Dedifferentiated amniotic fluid mesenchymal stem cell (primary cell): ENCODE measurements around the gene MRPL58.
"Not testable (repeated sequence)": the region's sequence is repeated elsewhere in the genome, so short reads cannot be mapped to it uniquely, and the experiment has no call there.

ENCODE experiments used
- DNase-seq: peaks from one replicate; pipeline ENCODE4 v3.0.0-alpha.2; 2016; ENCODE audit errors: extremely low spot score

MRPL58 gene

DNA sequence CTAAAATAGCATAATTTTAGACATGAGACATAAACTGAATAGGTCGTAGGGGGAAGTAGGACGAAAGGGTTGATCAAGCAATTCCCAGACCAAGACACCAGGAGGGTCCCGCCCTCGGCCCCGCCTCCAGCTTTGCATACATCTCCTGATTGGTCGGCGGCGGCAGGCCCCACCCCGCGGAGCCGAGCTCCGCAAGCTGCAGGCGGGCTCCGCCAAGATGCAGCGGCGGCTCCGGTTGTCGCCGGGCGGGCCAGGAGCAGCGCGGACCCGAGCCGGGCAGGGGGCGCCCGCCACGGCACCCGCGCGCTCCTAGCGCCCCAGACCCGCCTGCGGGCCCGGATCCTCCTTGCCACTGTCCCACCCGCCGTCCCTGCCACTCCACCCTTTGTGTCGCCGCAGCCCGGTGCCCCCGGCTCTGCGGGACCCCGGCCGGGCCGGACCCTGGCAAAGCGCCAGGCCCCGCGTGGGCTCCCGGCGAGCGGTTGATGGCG is 25.0 kb upstream of the MRPL58 start, which contains the start of gene CDR2L:
TSS of gene CDR2L (plus strand) at position 215 of the 491 bp plus-strand sequence. CDS start 412 bp downstream, outside the sequence.
- peak; percentile 86 for DNase-seq

DNA sequence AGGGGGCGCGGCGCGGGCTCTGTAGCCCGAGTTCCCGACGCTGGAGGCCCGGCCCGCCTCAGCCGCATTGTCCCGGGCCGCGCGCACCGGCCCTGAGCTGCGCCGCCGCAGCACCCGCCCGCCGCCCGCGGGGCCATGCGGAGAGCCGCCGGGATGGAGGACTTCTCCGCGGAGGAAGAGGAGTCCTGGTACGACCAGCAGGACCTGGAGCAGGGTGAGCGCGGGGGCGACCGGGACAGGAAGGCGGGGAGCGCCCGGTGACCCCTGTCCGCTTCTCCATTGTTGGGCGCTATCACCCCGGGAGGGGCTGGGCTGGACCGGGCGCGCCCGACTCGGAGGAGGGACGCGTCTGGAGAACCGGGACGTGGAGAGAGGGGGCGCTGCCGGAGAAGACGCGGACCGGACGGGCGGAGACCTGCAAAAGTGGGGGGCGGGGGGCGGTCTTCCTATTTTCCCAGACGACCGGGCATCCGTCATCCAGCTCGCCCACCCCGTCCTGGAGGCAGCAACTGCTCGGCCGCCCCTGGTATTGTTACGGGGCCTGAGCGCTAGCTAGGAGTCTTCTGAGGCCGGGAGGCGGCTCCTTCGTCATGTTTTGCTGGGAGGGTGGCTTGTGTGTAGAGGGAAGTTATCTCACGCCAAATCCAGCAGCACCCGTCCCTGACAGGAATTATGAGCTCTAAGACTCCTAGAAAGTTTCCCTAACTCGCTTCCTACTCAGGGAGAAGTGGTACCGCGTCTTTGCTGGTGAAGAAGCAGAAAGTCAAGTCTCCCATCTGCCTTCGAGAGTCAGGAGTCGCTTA is 24.4 kb upstream of the MRPL58 start:
- DNase-seq, result peak; percentile 54

DNA sequence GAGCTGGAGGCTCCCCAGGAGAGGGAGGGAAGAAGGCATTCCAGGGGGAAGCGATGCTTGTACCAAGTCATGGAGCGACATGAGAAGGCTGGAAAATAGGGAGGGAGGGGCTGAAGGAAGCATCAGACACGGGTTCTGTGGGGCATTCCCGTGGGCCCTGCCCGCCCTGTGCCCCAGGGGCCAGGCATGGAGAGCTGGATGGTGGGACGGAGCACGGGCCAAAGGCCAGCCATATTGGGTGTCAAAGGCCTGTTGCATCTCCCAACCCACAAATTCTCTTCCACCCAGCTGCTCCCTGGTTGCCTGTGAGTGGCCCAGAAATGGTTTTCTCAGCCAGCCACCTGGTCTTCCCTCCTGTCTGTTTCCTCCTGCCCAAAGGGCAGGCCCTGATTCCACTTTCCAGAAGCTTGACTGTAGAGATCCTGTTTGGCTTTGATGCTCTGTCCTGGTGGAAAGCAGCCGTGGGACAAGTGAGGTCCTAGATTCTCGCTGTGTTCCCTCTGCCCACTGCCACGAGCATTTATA is 21.8 kb upstream of the MRPL58 start:
- DNase-seq, result no peak

DNA sequence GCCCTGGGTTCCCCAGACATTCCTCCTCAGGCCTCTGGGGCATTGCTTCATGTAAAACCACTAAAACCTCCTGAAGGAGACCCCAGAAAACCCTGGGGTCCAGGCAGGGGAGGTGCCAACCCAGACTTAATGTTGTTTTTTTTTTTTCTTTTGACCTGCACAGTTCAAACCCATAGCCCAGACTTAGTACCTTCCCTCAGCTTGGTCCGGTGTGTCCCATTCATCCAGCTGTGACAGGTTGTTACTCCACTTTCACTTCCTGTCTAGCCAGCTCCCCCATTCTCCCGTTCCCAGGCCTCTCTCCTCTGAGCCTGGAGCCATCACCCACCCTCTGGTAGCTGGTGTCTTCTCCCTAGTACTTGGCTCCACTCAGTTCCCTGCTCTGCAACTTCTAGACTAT is 20.2 kb upstream of the MRPL58 start:
- no peak for DNase-seq

DNA sequence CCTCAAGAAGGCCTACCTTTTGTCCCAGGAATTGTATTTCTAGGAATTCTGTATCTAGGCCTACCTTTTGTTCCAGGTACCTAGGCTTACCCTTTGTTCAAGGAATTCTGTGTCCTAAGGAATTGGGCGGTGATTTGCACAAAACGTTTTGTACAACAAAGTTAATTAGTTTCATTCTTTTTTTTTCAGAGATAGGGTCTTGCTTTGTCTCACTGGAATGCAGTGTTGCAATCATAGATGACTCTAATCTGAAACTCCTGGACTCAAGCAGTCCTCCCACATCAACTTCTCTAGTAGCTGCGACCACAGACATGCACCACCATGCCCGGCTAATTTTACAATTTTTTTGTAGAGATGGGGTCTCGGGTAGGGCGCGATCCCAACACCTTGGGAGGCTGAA is 18.0 kb upstream of the MRPL58 start:
- DNase-seq, result no peak

DNA sequence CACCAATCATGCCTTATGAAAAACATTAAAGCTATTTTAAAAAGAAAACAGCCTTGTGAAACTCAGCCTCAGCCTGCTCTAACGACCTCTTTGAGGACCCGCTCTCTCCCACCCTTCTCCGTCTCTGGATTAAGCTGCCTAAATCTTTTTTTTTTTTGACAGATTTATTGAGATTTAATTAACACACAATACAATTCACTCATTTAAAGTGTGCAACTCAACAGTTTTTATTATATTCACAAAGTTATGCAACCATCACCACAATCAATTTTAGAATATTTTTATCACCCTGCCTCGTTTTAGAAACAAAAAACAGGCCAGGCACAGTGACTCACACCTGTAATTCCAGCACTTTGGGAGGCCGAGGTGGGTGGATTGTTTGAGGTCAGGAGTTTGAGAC is 16.6 kb upstream of the MRPL58 start:
- DNase-seq, result no peak

DNA sequence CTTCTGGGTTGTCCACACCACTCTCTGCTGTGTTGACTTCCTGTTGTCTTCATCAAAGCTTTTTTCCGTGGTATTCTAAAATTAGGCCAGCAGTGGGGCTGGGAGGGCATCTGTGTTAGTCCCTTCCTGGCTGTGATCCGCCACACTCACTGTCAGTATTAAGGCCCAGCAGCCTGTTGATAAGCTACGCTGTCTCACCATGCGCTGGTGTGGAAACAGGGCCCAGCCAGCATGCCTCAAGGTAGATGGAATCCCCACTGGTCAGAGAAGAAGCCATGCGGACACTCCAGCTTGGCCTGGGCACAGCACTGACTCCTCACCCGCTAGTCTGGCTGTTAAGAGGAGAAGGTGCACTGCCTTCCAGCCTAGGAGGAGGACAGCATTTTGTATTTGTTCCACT is 13.7 kb upstream of the MRPL58 start:
- no peak for DNase-seq

DNA sequence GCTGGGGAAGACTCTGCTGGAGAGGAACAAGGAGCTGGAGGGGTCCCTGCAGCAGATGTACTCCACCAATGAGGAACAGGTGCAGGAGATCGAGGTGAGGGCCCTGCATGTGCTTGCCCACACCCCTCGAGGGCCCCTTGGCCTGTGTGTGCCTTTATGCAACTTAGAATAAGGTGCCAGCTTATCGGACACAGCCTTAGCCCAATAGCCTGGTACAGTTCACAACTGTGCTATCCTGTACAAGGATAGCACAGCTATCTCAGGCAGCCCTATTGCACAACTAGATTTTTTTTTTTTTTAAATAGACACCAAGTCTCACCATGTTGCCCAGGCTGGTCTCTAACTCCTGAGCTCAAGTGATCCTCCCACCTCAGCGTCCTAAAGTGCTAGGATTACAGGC is 12.9 kb upstream of the MRPL58 start:
- no peak for DNase-seq

DNA sequence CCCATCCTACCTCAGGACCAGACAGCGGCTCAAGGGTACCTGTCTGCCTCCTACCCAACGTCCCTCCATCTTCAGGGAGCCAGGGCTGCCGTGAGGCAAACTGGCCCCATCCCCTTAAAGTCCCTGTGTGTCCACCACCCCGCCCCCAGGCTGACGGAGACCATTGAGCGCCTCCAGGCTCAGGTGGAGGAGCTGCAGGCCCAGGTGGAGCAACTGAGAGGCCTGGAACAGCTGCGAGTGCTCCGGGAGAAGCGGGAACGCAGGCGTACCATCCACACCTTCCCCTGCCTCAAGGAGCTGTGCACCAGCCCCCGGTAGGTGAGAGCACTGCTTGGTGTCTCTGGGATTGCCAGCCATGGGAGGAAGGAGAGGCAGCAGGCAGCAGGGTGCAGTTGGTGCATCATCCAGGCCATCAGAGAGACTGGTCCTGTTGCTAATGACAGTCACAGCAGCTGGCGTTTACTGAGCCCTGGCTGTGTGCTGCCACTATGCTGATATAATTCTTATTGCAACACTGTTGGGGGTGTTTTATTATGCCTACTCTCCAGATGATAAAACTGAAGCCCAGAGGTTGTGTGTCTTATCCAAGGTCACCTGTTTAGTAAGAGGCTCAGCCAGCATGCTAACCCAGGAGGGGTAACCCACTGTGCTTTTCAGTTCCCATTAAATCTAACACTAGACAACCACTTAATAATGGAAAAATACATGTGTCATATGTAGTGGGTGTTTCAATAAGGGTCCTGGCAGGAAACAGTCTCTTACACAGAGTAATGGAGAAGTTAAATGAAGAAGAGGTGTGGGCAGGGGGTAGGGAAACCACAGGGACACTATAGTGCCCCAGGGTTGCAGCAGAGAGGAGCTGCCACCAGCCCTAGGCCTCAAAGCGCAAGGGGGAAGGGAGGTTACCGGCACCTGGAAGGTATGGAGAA is 10.3 kb upstream of the MRPL58 start:
- DNase-seq, result no peak

DNA sequence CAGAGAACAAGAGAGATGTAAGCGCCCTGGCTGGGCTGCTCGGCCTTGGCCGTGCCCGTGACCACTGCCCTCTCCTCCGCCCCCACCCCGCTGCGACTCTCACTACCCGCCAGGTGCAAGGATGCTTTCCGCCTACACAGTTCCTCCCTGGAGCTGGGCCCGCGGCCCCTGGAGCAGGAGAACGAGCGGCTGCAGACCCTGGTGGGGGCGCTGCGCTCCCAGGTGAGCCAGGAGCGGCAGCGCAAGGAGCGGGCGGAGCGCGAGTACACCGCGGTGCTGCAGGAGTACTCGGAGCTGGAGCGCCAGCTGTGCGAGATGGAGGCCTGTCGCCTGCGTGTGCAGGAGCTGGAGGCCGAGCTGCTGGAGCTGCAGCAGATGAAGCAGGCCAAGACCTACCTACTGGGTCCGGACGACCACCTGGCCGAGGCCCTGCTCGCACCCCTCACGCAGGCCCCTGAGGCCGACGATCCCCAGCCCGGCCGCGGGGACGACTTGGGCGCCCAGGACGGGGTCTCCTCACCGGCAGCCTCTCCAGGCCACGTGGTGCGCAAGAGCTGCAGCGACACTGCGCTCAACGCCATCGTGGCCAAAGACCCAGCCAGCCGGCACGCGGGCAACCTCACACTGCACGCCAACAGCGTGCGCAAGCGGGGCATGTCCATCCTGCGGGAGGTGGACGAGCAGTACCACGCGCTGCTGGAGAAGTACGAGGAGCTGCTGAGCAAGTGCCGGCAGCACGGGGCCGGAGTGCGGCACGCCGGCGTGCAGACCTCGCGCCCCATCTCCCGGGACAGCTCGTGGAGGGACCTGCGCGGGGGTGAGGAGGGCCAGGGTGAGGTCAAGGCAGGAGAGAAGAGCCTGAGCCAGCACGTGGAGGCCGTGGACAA is 9.2 kb upstream of the MRPL58 start:
- no peak for DNase-seq

DNA sequence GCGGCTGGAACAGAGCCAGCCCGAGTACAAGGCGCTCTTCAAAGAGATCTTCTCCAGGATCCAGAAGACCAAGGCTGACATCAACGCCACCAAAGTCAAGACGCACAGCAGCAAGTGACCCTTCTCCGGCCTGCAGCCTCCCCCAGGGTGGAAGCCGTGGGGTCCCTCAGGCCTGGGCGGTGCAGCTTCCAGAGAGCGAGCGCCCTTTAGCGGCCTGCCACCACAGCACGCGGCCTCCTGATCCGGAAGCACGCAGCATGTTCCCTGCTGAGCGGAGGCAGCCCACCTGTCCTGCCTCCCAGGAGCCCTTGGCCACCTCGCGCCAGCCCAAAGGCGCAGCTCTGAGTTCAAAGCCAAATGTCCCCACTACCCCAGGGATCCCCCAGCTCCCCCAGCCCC is 8.5 kb upstream of the MRPL58 start:
- no peak for DNase-seq

DNA sequence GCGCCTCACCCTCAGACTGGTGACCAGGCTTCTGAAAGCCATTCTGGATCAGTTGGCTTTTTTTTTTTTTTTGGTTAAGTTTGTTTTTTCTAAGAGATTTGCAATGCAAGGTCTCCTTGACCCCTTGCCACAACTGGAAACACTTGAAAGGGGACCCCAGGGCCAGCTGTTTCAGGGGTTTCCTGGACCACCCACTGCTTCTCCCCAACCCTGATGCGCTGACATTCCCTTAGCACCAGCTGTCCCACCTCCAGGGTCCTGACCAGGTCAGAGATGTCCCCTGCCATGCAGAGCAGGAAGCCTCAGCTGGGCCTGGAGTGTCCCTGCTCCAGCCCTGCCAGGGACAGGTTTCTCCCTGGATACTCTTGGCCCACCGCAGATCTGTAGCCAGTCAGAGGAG is 8.1 kb upstream of the MRPL58 start:
- no peak for DNase-seq

DNA sequence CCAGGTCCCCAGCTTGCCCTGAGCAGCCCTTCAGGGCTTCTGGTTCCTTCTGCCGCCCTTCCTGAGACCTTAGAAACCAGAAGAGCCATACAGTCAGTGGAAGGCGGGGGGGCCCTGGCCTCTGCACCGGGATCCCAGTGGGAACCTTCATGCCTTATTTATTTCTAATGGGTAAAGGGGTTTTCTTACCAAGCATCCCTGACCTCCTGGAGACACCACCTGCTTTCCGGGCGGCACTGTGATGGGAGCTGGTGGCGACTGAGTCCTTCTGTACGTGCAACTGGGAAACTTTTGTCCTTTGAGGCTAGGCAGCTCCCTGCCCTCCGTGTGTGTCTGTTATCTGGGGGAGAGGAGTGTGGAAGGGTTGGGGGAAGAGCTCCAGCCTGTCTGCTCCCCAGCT is 7.2 kb upstream of the MRPL58 start:
- DNase-seq, result no peak

DNA sequence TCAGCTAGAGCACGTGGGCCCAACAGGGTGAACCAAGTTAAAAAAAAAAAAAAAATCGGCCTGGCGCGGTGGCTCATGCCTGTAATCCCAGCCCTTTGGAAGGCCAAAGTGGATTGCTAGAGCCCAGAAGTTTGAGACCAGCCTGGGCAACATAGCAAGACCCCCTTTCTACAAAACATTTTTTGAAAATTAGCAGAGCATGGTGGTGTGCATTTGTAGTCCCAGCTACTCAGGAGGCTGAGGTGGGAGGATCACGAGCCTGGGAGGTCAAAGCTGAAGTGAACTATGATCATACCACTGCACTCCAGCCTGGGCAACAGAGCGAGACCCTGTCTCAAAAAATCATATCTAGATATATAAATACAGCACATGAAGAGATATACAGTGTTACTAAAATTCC is 6.4 kb upstream of the MRPL58 start:
- not testable (repeated sequence) for DNase-seq

DNA sequence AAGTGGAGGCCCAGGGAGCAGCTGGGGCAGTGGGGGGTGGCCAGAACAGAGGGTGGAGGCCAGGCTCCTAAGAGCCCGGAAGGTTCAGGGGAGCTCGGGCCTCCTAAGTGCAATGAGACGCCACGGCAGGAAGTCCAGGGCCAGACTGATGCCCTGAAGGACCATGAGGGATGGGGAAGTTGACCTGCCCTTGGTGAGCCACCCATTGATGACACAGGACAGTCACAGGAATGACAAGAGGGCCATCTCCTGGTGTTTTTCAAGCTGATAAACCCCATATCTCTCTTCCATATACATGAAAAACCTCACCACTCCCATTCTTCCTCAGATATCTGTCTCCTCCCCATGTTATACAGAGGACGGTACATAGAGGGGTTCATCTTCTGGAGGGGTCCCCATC is 5.8 kb upstream of the MRPL58 start:
- no peak for DNase-seq

DNA sequence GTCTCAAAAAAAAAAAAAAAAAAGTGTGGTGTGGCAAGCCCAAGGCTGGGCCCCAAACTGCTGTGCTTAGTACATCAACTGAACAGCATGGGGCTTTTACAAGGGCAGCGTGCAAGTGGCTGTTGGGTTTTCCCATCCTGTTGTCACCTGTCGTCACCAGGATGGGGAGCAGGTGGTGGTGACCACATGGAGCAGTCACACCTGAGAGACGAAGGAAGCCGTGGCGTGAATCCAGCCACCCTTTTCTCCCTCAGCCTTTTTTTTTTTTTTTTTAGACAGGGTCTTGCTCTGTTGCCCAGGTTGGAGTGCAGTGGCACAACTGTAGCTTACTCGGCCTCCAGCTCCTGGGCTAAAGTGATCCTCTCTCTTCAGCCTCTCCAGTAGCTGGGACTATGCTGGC is 4.1 kb upstream of the MRPL58 start:
- DNase-seq, result no peak

DNA sequence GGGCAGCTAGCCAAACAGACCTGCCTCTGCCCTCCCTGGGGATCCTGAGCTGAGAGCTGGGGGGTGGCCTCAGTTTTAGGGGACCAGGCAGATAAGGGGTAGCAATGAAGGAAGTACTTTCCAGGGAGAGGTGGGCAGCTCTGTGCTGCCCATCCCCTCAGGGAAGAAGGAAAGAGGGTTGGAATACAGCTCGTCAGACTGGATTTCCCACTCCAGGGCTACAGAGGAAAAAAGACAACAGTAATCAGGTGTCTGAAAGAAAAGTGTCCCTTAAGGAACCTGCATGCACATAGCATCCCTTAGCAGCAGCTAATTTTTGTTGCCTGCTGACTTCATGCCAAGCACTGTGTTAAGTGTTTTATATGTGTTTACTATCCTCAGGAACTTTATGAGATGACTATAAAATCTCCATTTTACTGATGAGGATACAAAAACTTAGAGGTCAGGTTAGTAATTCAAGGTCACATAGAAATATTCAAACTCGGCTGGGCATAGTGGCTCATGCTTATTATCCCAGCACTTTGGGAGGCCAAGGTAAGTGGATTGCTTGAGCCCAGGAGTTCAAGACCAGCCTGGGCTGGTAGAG is 3.2 kb upstream of the MRPL58 start:
- DNase-seq, result no peak

DNA sequence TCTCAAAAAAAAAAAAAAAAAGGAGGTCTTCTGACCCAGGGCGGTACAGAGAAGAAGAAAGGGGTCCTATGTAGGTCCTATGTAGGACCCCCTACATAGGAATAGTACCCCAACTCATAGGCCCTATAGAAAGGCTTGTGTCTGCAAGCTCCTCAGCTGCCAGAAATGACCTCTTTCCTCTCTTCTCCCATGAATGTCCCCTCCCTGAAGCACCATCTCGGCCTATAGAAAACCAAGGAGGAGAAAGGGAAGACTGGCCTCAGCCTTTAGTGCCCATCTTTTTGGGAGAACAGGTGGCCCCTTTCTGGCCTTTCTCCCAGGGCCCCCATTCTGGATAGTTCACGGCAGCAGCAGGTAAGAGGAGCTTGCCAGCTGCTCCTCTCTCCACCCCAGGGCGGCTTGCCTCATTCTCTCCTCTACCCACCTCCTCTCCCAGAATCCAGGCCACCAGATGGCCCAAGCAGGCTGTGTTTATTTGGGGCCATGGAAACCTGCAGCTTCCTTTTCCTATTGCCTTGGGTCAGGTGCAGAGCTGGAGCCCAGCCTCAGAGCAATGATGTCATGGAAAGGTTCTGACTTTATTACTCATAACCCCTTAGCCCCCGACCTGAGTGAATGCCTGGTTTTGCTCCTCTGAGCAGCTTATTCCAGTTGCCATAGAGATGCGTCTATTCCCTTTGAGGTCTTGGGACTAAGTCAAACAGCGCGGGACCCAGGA is 1.6 kb upstream of the MRPL58 start:
- DNase-seq, result no peak

DNA sequence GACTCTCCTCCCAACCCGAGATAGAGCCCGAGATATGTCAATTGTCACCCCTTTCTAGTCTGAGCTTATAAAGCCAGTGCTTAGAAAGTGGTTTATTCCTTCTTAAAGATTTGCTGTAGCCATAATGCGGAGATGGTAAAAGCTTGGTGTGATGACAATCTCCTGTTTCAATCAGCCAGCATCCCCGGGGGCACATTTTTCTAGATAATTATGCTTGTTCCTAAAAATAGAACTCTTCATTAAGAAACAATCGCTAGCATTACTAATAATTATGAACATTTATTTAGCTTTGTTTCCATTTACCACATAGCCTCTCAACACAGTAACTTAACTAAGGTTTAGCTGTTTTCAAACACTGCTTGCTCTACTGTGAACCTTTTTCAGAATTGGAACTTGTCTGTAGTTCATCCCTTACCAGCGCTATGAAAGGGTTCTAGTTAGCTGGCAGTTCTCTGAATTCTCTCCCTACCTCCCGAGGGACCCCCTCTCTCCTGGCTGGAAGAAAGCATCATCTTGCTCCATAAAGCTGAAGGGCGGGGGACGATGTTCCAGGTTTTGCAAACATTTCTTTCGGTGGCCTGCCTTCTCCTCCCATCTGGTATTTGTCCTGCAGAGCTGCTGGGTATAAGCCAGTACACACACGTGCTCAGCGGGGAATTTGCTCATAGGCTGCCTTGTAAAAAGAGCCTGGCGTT is 922 bp upstream of the MRPL58 start:
- peak; percentile 23 for DNase-seq

DNA sequence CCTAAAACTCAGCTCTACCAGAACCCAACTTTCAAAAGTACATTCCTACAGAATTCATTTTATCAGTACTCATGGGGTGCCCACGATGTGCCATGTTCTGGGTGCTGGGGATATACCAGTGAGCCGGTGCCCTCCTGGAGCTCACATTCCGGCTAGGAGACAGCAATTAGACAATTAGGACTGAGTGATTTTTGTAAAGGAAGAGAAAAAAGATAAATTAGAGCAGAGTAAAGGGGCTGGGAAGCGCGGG is 449 bp upstream of the MRPL58 start:
- no peak for DNase-seq
